ENCODE data around the gene TCN2.

- no peak for TF ChIP-seq CTCF (conservative IDR thresholded peaks at IDR 0.05; ENCODE audit: low read depth, low read length)
- TF ChIP-seq MXI1 (IDR thresholded peaks at IDR 0.05; ENCODE audit: borderline replicate concordance, low read depth, low read length): no peak
- TF ChIP-seq SMC3 (IDR thresholded peaks at IDR 0.05; ENCODE audit: low read depth, low read length): no peak
- TF ChIP-seq RCOR1 (IDR thresholded peaks at IDR 0.05; ENCODE audit: insufficient replicate concordance, low read length): no peak
- no peak for TF ChIP-seq USF2 (IDR thresholded peaks at IDR 0.05; ENCODE audit: low read depth, low read length)
- no peak for TF ChIP-seq POLR2A (IDR thresholded peaks at IDR 0.05; ENCODE audit: low read depth, low read length)
Observed at GRCh38 chr22:30572210-30572609, 34.8 kb upstream of the TCN2 start.
